Peyer's patch (tissue), 4 donors: ENCODE results near the gene IPO8. TPM values are rescaled to one million over a fixed set of nuclear protein-coding genes. Genes with fewer than 3 reads are reported as not detected.

Experiments used
- DNase-seq, 3 donors: peaks; one replicate each; pipeline ENCODE4 v3.0.0-alpha.2; 2017 to 2019
- H3K27ac ChIP-seq, 4 donors: fragments of 200-600 bp; sonication (generic); one replicate each; pipeline ENCODE4 v1.5.1; 2016 to 2019
- H3K27me3 ChIP-seq, 2 donors: fragments of 200-600 bp; sonication (generic); one replicate each; pipeline ENCODE4 v1.5.1; 2019
- H3K36me3 ChIP-seq, 3 donors: fragments of 200-600 bp; sonication (generic); one replicate each; pipeline ENCODE4 v1.5.1; 2016 to 2019
- H3K4me1 ChIP-seq, 4 donors: fragments of 200-600 bp; sonication (generic); one replicate each; pipeline ENCODE4 v1.5.1; 2016 to 2019
- H3K4me3 ChIP-seq, 4 donors: fragments of 200-600 bp; sonication (generic); 1 replicate in 3 of 4; 2 replicates in 1 of 4; pipeline ENCODE4 v1.5.1; 2016 to 2019; ENCODE audit warnings: mild to moderate bottlenecking in 1 of 4
- H3K9me3 ChIP-seq, 4 donors: fragments of 200-600 bp; sonication (generic); one replicate each; pipeline ENCODE4 v1.5.1; 2016 to 2019; ENCODE audit warnings: mild to moderate bottlenecking in 1 of 4
- CTCF ChIP-seq, 6 experiments: fragments of 450-650 bp in 4 of 6; fragments of 200-600 bp in 2 of 6; sonication (generic) in 1 of 6; IDR thresholded peaks; one replicate each; pipeline ENCODE4 v1.5.1; 2017 to 2019; ENCODE audit warnings: antibody characterized with exemption in 6 of 6, mild to moderate bottlenecking in 3 of 6, moderate library complexity in 1 of 6
- POLR2A ChIP-seq, 2 donors: fragments of 450-650 bp; IDR thresholded peaks; one replicate each; pipeline ENCODE4 v1.5.1; 2017; ENCODE audit warnings: antibody characterized with exemption in 2 of 2, mild to moderate bottlenecking in 2 of 2, moderate library complexity in 2 of 2
- total RNA-seq, 4 donors: library from RNA; depleted of rRNA; stranded (reverse); fragments of >200 nt; gene quantifications; one replicate each; pipeline ENCODE4 v1.1.0, GENCODE V29; 2016

IPO8 gene
- total RNA-seq, 4 donors from 2014 or later: 40.1 to 65.2 (median 59.3) TPM

GRCh38 chr12:30696943-30697342 lies 1.3 kb upstream of the IPO8 start:
- no peaks in the 10 kb centered on the region for H3K27me3 ChIP-seq
- DNase-seq: no peak
- H3K27ac ChIP-seq: no peak overlapping the region
- H3K4me1 ChIP-seq: peaks cover 0 to 19% (median 0%) of the 10 kb centered on the region in 4 donors
- H3K9me3 ChIP-seq: no peaks in the 10 kb centered on the region
- no peak overlapping the region for H3K4me3 ChIP-seq
- no peak for TF ChIP-seq POLR2A (IDR thresholded peaks at IDR 0.05)
- TF ChIP-seq CTCF (IDR thresholded peaks at IDR 0.05): no peak
- H3K36me3 ChIP-seq: no peaks in the 10 kb centered on the region

- no peaks in the 10 kb centered on the region for H3K36me3 ChIP-seq
- H3K27me3 ChIP-seq: no peaks in the 10 kb centered on the region
- H3K9me3 ChIP-seq: no peaks in the 10 kb centered on the region
- no peak overlapping the region for H3K27ac ChIP-seq
- H3K4me3 ChIP-seq: peak overlapping the region in 2 of 4 donors; percentile 72 to 84
- DNase-seq: peak in 1 of 3 donors; percentile 47
- no peak for TF ChIP-seq POLR2A (IDR thresholded peaks at IDR 0.05)
- no peak for TF ChIP-seq CTCF (IDR thresholded peaks at IDR 0.05)
- peaks cover 0 to 20% (median 0%) of the 10 kb centered on the region in 4 donors for H3K4me1 ChIP-seq
Measured at GRCh38 chr12:30696486-30696885, 817 bp upstream of the IPO8 start.

- no peaks in the 10 kb centered on the region for H3K36me3 ChIP-seq
- no peaks in the 10 kb centered on the region for H3K9me3 ChIP-seq
- H3K4me1 ChIP-seq: peaks cover 0 to 24% (median 0%) of the 10 kb centered on the region in 4 donors
- H3K27ac ChIP-seq: peak overlapping the region; percentile 78 to 87 (median 85)
- no peak for DNase-seq
- TF ChIP-seq POLR2A (IDR thresholded peaks at IDR 0.05) (no peak), CTCF (IDR thresholded peaks at IDR 0.05) (no peak)
- H3K27me3 ChIP-seq: no peaks in the 10 kb centered on the region
- H3K4me3 ChIP-seq: peak overlapping the region; percentile 72 to 94 (median 88)
Measured at GRCh38 chr12:30696103-30696408, 387 bp upstream of the IPO8 start.

- Histone ChIP-seq H3K36me3 (no peaks in the 10 kb centered on the region), H3K27me3 (no peaks in the 10 kb centered on the region), H3K27ac (peak overlapping the region; percentile 78 to 87 (median 85)), H3K4me3 (peak overlapping the region; percentile 72 to 94 (median 88)), H3K4me1 (peaks cover 0 to 25% (median 0%) of the 10 kb centered on the region in 4 donors), H3K9me3 (no peaks in the 10 kb centered on the region)
- TF ChIP-seq POLR2A (IDR thresholded peaks at IDR 0.05): no peak
- TF ChIP-seq CTCF (IDR thresholded peaks at IDR 0.05): no peak
- DNase-seq: peak; percentile 23 to 62 (median 61)
Measured at GRCh38 chr12:30694412-30695198, 1.1 kb downstream of the IPO8 start.

GRCh38 chr12:30692470-30692869 lies 3.2 kb downstream of the IPO8 start:
- Histone ChIP-seq H3K27ac (no peak overlapping the region), H3K36me3 (no peaks in the 10 kb centered on the region), H3K4me3 (no peak overlapping the region), H3K27me3 (no peaks in the 10 kb centered on the region), H3K4me1 (peaks cover 0 to 25% (median 0%) of the 10 kb centered on the region in 4 donors), H3K9me3 (no peaks in the 10 kb centered on the region)
- DNase-seq: no peak
- TF ChIP-seq POLR2A (IDR thresholded peaks at IDR 0.05): no peak
- TF ChIP-seq CTCF (IDR thresholded peaks at IDR 0.05): no peak
